Thyroid gland (tissue), 4 donors: ENCODE data around the gene PTPN6. TPM values are rescaled to one million over a fixed set of nuclear protein-coding genes. Genes with fewer than 3 reads are reported as not detected.

Experiments used
- DNase-seq, 2 donors: peaks; one replicate each; pipeline ENCODE4 v3.0.0-alpha.2; 2019
- H3K27ac ChIP-seq, 3 donors: fragments of 200-600 bp; sonication (generic); 1 replicate in 2 of 3; 2 replicates in 1 of 3; pipeline ENCODE4 v1.5.1; 2016 to 2019; ENCODE audit warnings: mild to moderate bottlenecking in 1 of 3, moderate library complexity in 1 of 3
- H3K27me3 ChIP-seq: fragments of 200-600 bp; sonication (generic); one replicate; pipeline ENCODE4 v1.5.1; 2019
- H3K36me3 ChIP-seq, 2 donors: fragments of 200-600 bp; sonication (generic); one replicate each; pipeline ENCODE4 v1.5.1; 2016 to 2019
- H3K4me1 ChIP-seq, 2 donors: fragments of 200-600 bp; sonication (generic); one replicate each; pipeline ENCODE4 v1.5.1; 2017 to 2019
- H3K4me3 ChIP-seq, 3 donors: fragments of 200-600 bp; sonication (generic); replicated peaks in 1 of 3; 1 replicate in 2 of 3; 2 replicates in 1 of 3; pipeline ENCODE4 v1.5.1; 2016; ENCODE audit warnings: mild to moderate bottlenecking in 1 of 3
- H3K9me3 ChIP-seq: fragments of 200-600 bp; sonication (generic); one replicate; pipeline ENCODE4 v1.5.1; 2017
- CTCF ChIP-seq, 6 experiments: fragments of 200-600 bp in 3 of 6; fragments of 450-650 bp in 3 of 6; sonication (generic) in 3 of 6; IDR thresholded peaks; one replicate each; pipeline ENCODE4 v1.5.1; 2016 to 2019; ENCODE audit warnings: antibody characterized with exemption in 6 of 6, mild to moderate bottlenecking in 2 of 6, inconsistent platforms in 1 of 6, moderate library complexity in 1 of 6
- POLR2A ChIP-seq, 2 donors: fragments of 450-650 bp; IDR thresholded peaks; one replicate each; pipeline ENCODE4 v1.6.1; 2017; ENCODE audit warnings: antibody characterized with exemption in 2 of 2, mild to moderate bottlenecking in 2 of 2, moderate library complexity in 1 of 2
- WGBS, 2 donors: methylation state at CpG; one replicate each; pipeline ENCODE4 v1.1.5; 2017; 5-methylcytosine and 5-hydroxymethylcytosine counted together
- intact Hi-C: fragments of 100-400 bp; cut with DNase I; formaldehyde crosslinking; loops from one replicate; pipeline ENCODE4 v1.15.1; 2023
- total RNA-seq, 4 donors: library from RNA; depleted of rRNA; stranded (reverse); fragments of >200 nt; gene quantifications; one replicate each; pipeline ENCODE4 v1.2.3, GENCODE V29; 2016

The PTPN6 gene
- total RNA-seq, 4 donors from 2014 or later: 21.7 to 32.3 (median 31.4) TPM

- H3K4me3 ChIP-seq: no peak overlapping the region
- no peaks in the 10 kb centered on the region for H3K9me3 ChIP-seq
- WGBS, 2 donors: 6 to 13% methylated on average over 1 of the region's 1 CpG
- no peaks in the 10 kb centered on the region for H3K36me3 ChIP-seq
- H3K27ac ChIP-seq: peak overlapping the region; percentile 93 to 99 (median 98)
- intact Hi-C loops: no loop called here
- H3K27me3 ChIP-seq: no peaks in the 10 kb centered on the region
- TF ChIP-seq POLR2A (IDR thresholded peaks at IDR 0.05) (no peak), CTCF (IDR thresholded peaks at IDR 0.05) (no peak)
- no peak for DNase-seq
- peaks cover 36 to 44% of the 10 kb centered on the region in 2 donors for H3K4me1 ChIP-seq
Measured at GRCh38 chr12:6925239-6925539, 26.0 kb upstream of the PTPN6 start.

GRCh38 chr12:6925540-6926279 lies 25.4 kb upstream of the PTPN6 start:
- intact Hi-C loops: no loop called here
- no peaks in the 10 kb centered on the region for H3K9me3 ChIP-seq
- no peaks in the 10 kb centered on the region for H3K27me3 ChIP-seq
- peak overlapping the region in 2 of 3 donors; percentile 8 to 79 for H3K4me3 ChIP-seq
- 9 to 14% methylated on average over 8 of the region's 8 CpGs for WGBS, 2 donors
- TF ChIP-seq POLR2A (IDR thresholded peaks at IDR 0.05) (peak in 1 of 2 donors; percentile 72), CTCF (IDR thresholded peaks at IDR 0.05) (peak in 1 of 6 experiments; percentile 24)
- DNase-seq: peak; percentile 81 to 82
- H3K4me1 ChIP-seq: peaks cover 39 to 46% of the 10 kb centered on the region in 2 donors
- H3K36me3 ChIP-seq: no peaks in the 10 kb centered on the region
- H3K27ac ChIP-seq: peak overlapping the region; percentile 93 to 99 (median 98)

GRCh38 chr12:6927379-6928021 lies 23.7 kb upstream of the PTPN6 start, which contains the start of gene ATN1:
ATN1 (plus strand) TSS chr12:6927959; CDS start chr12:6934002, 6,043 bp downstream.
- H3K27me3 ChIP-seq: no peaks in the 10 kb centered on the region
- H3K27ac ChIP-seq: peak within 1 kb of the TSS; percentile 97 to 99 (median 98)
- no peak for TF ChIP-seq CTCF (IDR thresholded peaks at IDR 0.05)
- TF ChIP-seq POLR2A (IDR thresholded peaks at IDR 0.05): peak in 1 of 2 donors; percentile 82
- whole genome bisulfite sequencing, 2 donors: 1 to 2% methylated on average over 31 to 34 of the region's 66 CpGs
- DNase-seq: peak; percentile 90
- H3K9me3 ChIP-seq: no peaks in the 10 kb centered on the region
- peak within 1 kb of the TSS; percentile 54 to 97 (median 79) for H3K4me3 ChIP-seq
- H3K36me3 ChIP-seq: no peaks in the 10 kb centered on the region
- peaks cover 42 to 57% of the 10 kb centered on the region in 2 donors for H3K4me1 ChIP-seq
- intact Hi-C loops: no loop called here

- H3K27ac ChIP-seq: peak overlapping the region; percentile 97 to 98 (median 97)
- no peaks in the 10 kb centered on the region for H3K36me3 ChIP-seq
- H3K4me1 ChIP-seq: peaks cover 42 to 58% of the 10 kb centered on the region in 2 donors
- DNase-seq: peak; percentile 48 to 49
- TF ChIP-seq CTCF (IDR thresholded peaks at IDR 0.05) (no peak), POLR2A (IDR thresholded peaks at IDR 0.05) (no peak)
- H3K4me3 ChIP-seq: peak overlapping the region; percentile 54 to 97 (median 79)
- WGBS, 2 donors: 1 to 2% methylated on average over 14 of the region's 79 CpGs
- H3K9me3 ChIP-seq: no peaks in the 10 kb centered on the region
- no peaks in the 10 kb centered on the region for H3K27me3 ChIP-seq
- intact Hi-C loops: no loop called here
Measured at GRCh38 chr12:6928022-6928702, 23.0 kb upstream of the PTPN6 start.
